Testis (tissue), 3 donors: ENCODE results near the gene FAM181A. TPM values are rescaled to one million over a fixed set of nuclear protein-coding genes. Genes with fewer than 3 reads are reported as not detected.
A peak's percentile ranks its signal among the peaks of the same experiment; 100 is the strongest.

Experiments
- DNase-seq: peaks from one replicate; pipeline ENCODE4 v3.0.0-alpha.2; 2019
- H3K27ac ChIP-seq, 2 donors: fragments of 200-600 bp; sonication (generic); one replicate each; pipeline ENCODE4 v1.5.1; 2019
- H3K27me3 ChIP-seq: fragments of 200-600 bp; sonication (generic); one replicate; pipeline ENCODE4 v1.5.1; 2019
- H3K36me3 ChIP-seq: fragments of 200-600 bp; sonication (generic); one replicate; pipeline ENCODE4 v1.5.1; 2017; ENCODE audit warnings: low read depth; ENCODE audit errors: missing control alignments
- H3K4me1 ChIP-seq: fragments of 200-600 bp; sonication (generic); one replicate; pipeline ENCODE4 v1.5.1; 2019
- H3K4me3 ChIP-seq, 2 donors: fragments of 200-600 bp; sonication (generic); one replicate each; pipeline ENCODE4 v1.5.1; 2017 to 2019
- H3K9me3 ChIP-seq: fragments of 200-600 bp; sonication (generic); one replicate; pipeline ENCODE4 v1.5.1; 2017
- CTCF ChIP-seq, 3 experiments: fragments of 450-650 bp in 2 of 3; fragments of 200-600 bp in 1 of 3; sonication (generic) in 1 of 3; IDR thresholded peaks; one replicate each; pipeline ENCODE4 v1.5.1; 2016 to 2019; ENCODE audit warnings: antibody characterized with exemption in 3 of 3, mild to moderate bottlenecking in 2 of 3, moderate library complexity in 1 of 3
- POLR2A ChIP-seq: fragments of 450-650 bp; IDR thresholded peaks from one replicate; pipeline ENCODE4 v1.6.1; 2017; ENCODE audit warnings: antibody characterized with exemption, mild to moderate bottlenecking, moderate library complexity
- WGBS, 2 donors: methylation state at CpG; one replicate each; pipeline ENCODE4 v1.1.5; 2018; 5-methylcytosine and 5-hydroxymethylcytosine counted together
- intact Hi-C: fragments of 100-400 bp; cut with DNase I; formaldehyde crosslinking; loops from one replicate; pipeline ENCODE4 v1.15.1; 2023; ENCODE audit warnings: low total_unique reads
- polyA plus RNA-seq: library from polyadenylated mRNA; stranded (reverse); fragments of 350-450 nt; fragmentation: Illumina TruSeq; extraction: RNeasy Lipid Tissue Mini Kit (QIAGEN cat#74804); gene quantifications from one replicate; pipeline ENCODE4 v1.2.3, GENCODE V29; 2014; ENCODE audit warnings: low read depth, low replicate concordance; ENCODE audit not compliant: insufficient read depth
- total RNA-seq, 2 donors: library from RNA; depleted of rRNA; stranded (reverse); fragments of >200 nt; gene quantifications; one replicate each; pipeline ENCODE4 v1.2.3, GENCODE V29; 2016

Gene FAM181A
- total and polyA plus RNA-seq, 3 donors from 2014 or later: 12.7 to 48.5 (median 18.0) TPM

DNA sequence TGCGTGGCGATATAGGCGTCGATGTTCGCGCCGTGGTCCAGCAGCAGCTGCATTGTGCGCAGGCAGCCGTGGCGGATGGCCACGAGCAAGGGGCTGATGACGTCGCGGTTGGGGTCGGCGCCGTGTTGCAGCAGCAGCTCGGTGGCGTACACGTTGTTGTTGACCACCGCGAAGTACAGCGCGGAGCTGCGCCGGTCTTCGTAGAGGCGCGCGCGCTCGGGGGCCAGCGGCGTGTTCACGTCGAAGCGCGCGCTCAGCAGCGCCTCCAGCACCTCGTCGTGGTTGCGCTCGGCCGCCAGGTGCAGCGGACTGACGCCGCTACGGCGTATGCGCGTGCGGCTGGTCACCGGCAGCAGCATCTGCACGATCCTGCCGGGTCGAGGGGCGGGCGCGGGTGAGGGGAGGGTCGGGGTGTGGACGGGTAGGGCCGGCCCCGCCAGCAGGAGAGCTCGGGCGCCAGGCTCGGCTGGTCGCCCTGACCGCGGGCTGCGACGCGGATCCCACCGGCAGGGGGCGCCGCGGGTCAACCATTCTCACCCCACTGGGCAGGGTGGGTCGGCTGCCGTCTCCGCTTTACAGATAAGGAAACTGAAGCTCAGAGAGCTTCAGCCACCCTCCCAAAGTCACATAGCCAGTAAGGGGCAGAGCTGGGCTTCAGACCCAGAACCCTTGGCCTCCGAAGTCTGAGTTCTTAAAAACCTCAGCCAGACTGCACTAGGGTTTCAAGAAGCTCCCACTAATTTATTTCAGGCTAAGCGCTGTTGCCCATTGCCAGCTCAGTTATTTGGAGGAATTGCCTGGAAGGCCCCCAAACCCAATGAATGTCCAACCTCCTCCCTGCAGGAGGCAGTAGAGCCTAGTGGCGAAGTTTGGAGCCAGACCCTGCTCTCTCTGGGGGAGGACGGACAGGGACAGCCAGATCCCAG is 12.4 kb downstream of the FAM181A start:
- Histone ChIP-seq H3K4me3 (peak overlapping the region; percentile 51 to 56), H3K36me3 (no peaks in the 10 kb centered on the region), H3K9me3 (no peaks in the 10 kb centered on the region), H3K27ac (no peak overlapping the region), H3K4me1 (no peaks in the 10 kb centered on the region), H3K27me3 (no peaks in the 10 kb centered on the region)
- intact Hi-C loops: loop anchor here (5.0 kb wide), 1 partner anchor 63 kb away; no protein-coding TSS in a partner anchor
- TF ChIP-seq CTCF (IDR thresholded peaks at IDR 0.05) (peak; percentile 76 to 95 (median 91)), POLR2A (no peak)
- WGBS, 2 donors: 6 to 7% methylated on average over 22 to 44 of the region's 84 CpGs
- peak; percentile 88 for DNase-seq

DNA sequence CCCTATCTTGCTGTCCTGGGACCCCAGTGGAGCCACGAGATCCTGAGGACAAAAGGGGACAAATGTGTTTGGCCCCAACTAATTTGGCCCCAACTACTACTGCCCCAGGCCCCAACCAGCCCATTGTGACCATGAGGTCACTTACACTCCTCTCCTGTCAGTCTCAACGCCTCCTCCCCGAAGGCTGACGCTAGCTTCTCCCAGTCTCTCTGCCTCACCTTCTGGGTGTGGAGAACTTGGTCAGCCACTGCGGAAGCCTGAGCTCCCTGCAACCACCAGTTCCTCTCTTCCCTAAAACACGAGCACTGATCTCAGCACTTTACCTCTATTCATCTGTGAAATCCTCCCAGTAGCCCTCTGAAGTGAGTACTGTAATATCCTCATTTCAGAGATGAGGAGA is 13.3 kb downstream of the FAM181A start:
- no peak for TF ChIP-seq CTCF (IDR thresholded peaks at IDR 0.05)
- no peak for TF ChIP-seq POLR2A
- Histone ChIP-seq H3K4me1 (no peaks in the 10 kb centered on the region), H3K27me3 (no peaks in the 10 kb centered on the region), H3K9me3 (no peaks in the 10 kb centered on the region), H3K36me3 (no peaks in the 10 kb centered on the region), H3K4me3 (no peak overlapping the region), H3K27ac (no peak overlapping the region)
- intact Hi-C loops: no loop called here
- 79 to 80% methylated on average over 6 of the region's 6 CpGs for WGBS, 2 donors
- DNase-seq: no peak

DNA sequence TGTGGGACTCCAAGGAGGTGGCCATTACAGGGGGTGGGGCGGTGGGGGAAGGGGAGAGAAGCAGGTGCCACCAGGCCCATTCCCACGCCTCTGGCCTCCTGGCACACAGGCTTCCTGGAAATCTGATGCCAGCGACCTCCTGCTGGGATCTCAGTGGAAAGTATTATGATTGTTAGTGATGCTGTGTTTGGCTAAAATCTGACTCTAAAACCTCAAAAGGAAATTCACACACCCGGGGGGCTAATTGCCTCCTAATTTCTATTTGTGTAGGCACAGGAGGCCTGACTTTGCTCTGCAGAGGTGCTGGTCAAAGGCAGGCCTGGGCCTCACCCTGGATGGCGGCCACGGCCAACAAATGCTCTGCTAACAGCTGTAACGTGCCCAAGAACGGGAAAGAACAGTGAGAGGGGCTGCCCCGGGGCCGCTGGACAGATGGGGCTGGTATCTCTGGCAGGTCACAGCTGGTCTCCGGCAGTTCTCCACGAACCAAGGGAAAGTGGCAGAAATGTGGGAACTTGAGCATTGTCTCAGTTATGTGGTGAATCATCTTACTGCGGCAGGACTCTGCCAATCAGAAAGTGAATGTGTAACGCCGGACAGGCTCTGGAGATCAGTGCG is 14.3 kb downstream of the FAM181A start:
- Histone ChIP-seq H3K9me3 (no peaks in the 10 kb centered on the region), H3K27me3 (no peaks in the 10 kb centered on the region), H3K4me1 (no peaks in the 10 kb centered on the region), H3K36me3 (no peaks in the 10 kb centered on the region), H3K4me3 (no peak overlapping the region), H3K27ac (no peak overlapping the region)
- 84 to 86% methylated on average over 14 to 16 of the region's 16 CpGs for WGBS, 2 donors
- intact Hi-C loops: no loop called here
- no peak for DNase-seq
- TF ChIP-seq CTCF (IDR thresholded peaks at IDR 0.05) (no peak), POLR2A (no peak)

DNA sequence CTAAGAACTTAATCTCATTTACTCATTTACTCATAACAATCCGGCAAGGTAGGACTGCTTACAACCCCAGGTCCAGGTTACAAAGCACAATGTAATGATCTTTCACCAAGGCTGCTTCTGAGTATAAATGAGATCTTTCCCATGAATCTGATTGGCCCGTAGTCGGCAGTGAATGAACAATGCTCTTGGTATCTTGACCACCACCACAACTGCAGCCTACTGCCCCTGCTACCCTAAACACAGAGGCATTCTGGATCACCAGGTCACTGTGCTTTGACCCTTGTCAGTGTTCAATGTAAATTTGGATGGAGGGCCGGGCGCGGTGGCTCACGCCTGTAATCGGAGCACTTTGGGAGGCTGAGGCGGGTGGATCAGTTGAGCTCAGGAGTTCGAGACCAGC is 15.9 kb downstream of the FAM181A start:
- Histone ChIP-seq H3K9me3 (no peaks in the 10 kb centered on the region), H3K27ac (no peak overlapping the region), H3K4me1 (no peaks in the 10 kb centered on the region), H3K4me3 (no peak overlapping the region), H3K27me3 (no peaks in the 10 kb centered on the region), H3K36me3 (no peaks in the 10 kb centered on the region)
- WGBS, 2 donors: 94 to 97% methylated on average over 10 of the region's 10 CpGs
- intact Hi-C loops: no loop called here
- DNase-seq: no peak
- TF ChIP-seq POLR2A (no peak), CTCF (IDR thresholded peaks at IDR 0.05) (no peak)
